Mucosa of descending colon (tissue), 3 donors: ENCODE measurements around the gene LRRC74B. TPM values are rescaled to one million over a fixed set of nuclear protein-coding genes. Genes with fewer than 3 reads are reported as not detected.
A peak's percentile ranks its signal among the peaks of the same experiment; 100 is the strongest.

ENCODE experiments used
- ATAC-seq: fragments of 200-7000 bp; cut with Tn5 transposase; one replicate; pipeline ENCODE4 v1.9.1; 2020; ENCODE audit warnings: mild to moderate bottlenecking, moderate library complexity
- DNase-seq, 3 donors: peaks; one replicate each; pipeline ENCODE4 v3.0.0-alpha.2; 2020
- H3K36me3 ChIP-seq: fragments of 200-600 bp; one replicate; pipeline ENCODE4 v1.8.0; 2021; ENCODE audit warnings: low read depth, mild to moderate bottlenecking
- H3K4me1 ChIP-seq: fragments of 200-600 bp; one replicate; pipeline ENCODE4 v1.8.0; 2021; ENCODE audit warnings: low read depth, mild to moderate bottlenecking
- H3K4me3 ChIP-seq: fragments of 200-600 bp; one replicate; pipeline ENCODE4 v1.8.0; 2021; ENCODE audit warnings: mild to moderate bottlenecking
- H3K9me3 ChIP-seq: fragments of 200-600 bp; one replicate; pipeline ENCODE4 v1.8.0; 2021; ENCODE audit warnings: mild to moderate bottlenecking
- intact Hi-C, 2 donors: fragments of 100-400 bp; cut with DNase I in 1 of 2; cut with micrococcal nuclease in 1 of 2; formaldehyde crosslinking; loops; one replicate each; pipeline versions ENCODE4 v1.11.0 to v1.11.1; 2022; cut with DNase I, micrococcal nuclease
- total RNA-seq, 3 donors: library from RNA; stranded (reverse); fragmentation: NEBNext Ultra II Directional in 2 of 3; extraction: Animal tissue kit (Norgen Biotek cat#: 25700) in 2 of 3; gene quantifications; one replicate each; pipeline versions ENCODE4 v1.2.1 to v1.2.4, GENCODE V29; 2021 to 2023
- TF ChIP-seq, protein P1 (sequence below): fragments of 200-600 bp; IDR thresholded peaks from one replicate; pipeline ENCODE4 v1.8.0; 2022; ENCODE audit warnings: antibody characterized with exemption, mild to moderate bottlenecking
- donor health status: DM: no; HTN: no; CAD: no; lungs with moderate emphysema.
- donor health status: DM: no; HTN: no; CAD: no.
- donor health status: DM: no; HTN: yes; CAD: no.

The LRRC74B gene
- total RNA-seq, 3 donors from 2014 or later = 0.31 TPM; not detected in 2

- H3K4me3 ChIP-seq = no peak overlapping the region
- intact Hi-C loops = no loop called here
- H3K36me3 ChIP-seq = no peaks in the 10 kb centered on the region
- no peaks in the 10 kb centered on the region for H3K4me1 ChIP-seq
- no peaks in the 10 kb centered on the region for H3K9me3 ChIP-seq
- no peak for DNase-seq
- TF ChIP-seq, protein P1, sequence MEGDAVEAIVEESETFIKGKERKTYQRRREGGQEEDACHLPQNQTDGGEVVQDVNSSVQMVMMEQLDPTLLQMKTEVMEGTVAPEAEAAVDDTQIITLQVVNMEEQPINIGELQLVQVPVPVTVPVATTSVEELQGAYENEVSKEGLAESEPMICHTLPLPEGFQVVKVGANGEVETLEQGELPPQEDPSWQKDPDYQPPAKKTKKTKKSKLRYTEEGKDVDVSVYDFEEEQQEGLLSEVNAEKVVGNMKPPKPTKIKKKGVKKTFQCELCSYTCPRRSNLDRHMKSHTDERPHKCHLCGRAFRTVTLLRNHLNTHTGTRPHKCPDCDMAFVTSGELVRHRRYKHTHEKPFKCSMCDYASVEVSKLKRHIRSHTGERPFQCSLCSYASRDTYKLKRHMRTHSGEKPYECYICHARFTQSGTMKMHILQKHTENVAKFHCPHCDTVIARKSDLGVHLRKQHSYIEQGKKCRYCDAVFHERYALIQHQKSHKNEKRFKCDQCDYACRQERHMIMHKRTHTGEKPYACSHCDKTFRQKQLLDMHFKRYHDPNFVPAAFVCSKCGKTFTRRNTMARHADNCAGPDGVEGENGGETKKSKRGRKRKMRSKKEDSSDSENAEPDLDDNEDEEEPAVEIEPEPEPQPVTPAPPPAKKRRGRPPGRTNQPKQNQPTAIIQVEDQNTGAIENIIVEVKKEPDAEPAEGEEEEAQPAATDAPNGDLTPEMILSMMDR = no peak
- no peak for ATAC-seq
Measured at GRCh38 chr22:21098099-21098671, 52.4 kb downstream of the LRRC74B start.

DNA sequence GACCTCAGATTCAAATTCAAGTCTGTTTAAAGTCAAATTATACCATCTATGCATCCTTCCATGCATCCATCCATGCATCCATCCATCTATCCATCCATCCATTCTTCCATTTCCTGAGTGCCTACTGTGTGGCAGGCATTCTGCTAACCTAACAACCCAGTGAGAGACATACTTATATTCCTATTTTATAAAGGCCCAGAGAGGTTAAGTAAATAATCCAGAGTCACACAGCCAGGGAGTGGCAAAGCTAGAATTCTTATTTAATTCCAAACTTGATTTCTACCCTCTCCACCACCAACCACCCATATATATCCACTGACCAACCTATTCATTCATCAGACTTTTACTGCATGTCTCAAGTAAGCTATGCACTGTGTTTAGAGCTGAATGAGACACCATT is 53.8 kb downstream of the LRRC74B start:
- Histone ChIP-seq H3K36me3 (no peaks in the 10 kb centered on the region), H3K4me1 (no peaks in the 10 kb centered on the region), H3K9me3 (no peaks in the 10 kb centered on the region), H3K4me3 (no peak overlapping the region)
- intact Hi-C loops = no loop called here
- TF ChIP-seq, protein P1 = no peak
- ATAC-seq = no peak
- DNase-seq = no peak

GRCh38 chr22:21100149-21101032 is 54.6 kb downstream of the LRRC74B start:
- Histone ChIP-seq H3K4me3 (no peak overlapping the region), H3K36me3 (no peaks in the 10 kb centered on the region), H3K9me3 (no peaks in the 10 kb centered on the region), H3K4me1 (no peaks in the 10 kb centered on the region)
- intact Hi-C loops = no loop called here
- DNase-seq (no peak), ATAC-seq (no peak)
- TF ChIP-seq, protein P1 = no peak

GRCh38 chr22:21101877-21102638 is 56.3 kb downstream of the LRRC74B start:
- TF ChIP-seq, protein P1 = no peak
- no peak for ATAC-seq
- H3K4me1 ChIP-seq = no peaks in the 10 kb centered on the region
- intact Hi-C loops = no loop called here
- no peak overlapping the region for H3K4me3 ChIP-seq
- no peaks in the 10 kb centered on the region for H3K36me3 ChIP-seq
- no peak for DNase-seq
- H3K9me3 ChIP-seq = no peaks in the 10 kb centered on the region

DNA sequence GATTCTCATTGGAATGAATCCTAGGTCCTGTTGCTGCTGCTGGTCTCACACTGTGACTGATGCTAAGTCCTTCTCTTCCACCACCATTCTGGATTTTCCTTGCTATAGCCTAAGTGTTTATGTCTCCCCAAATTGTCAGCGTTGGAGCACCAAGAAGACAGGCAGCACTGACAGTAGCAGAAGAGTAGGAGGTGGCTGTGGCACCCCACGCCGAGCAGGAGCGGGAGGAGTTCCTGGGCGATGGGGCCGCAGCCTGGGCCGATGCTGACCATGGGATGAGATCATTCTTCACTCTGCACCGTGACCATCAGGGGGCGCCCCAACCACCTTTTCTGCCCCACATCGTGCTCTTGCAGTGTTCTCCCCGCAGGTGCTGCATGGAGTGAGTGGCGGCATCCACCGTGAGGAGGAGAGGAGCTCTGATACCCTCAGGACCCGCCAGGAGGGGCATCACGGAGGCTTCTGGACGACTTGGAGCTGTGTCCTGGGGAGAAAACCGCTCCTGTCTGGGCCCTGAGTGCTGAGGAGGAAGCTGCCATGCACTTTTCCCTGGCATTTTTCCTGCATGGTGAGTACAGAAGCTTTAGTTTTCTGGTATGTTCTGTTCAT is 57.0 kb downstream of the LRRC74B start:
- no peaks in the 10 kb centered on the region for H3K9me3 ChIP-seq
- TF ChIP-seq, protein P1 = peak; percentile 63
- peak; percentile 66 to 83 (median 69) for DNase-seq
- ATAC-seq = peak; percentile 98
- H3K4me3 ChIP-seq = no peak overlapping the region
- intact Hi-C loops = no loop called here
- H3K4me1 ChIP-seq = no peaks in the 10 kb centered on the region
- H3K36me3 ChIP-seq = no peaks in the 10 kb centered on the region
